GM12878 (cell line): Measurements from ENCODE around the gene SYNGR2. TPM values are rescaled to one million over a fixed set of nuclear protein-coding genes. Genes with fewer than 3 reads are reported as not detected.

Experiments used
- EED ChIP-seq: sonication (generic); IDR thresholded peaks from 2 replicates; pipeline ENCODE4 v1.6.1; 2016; ENCODE audit warnings: antibody characterized with exemption, low read depth
- MEF2B ChIP-seq: fragments of 450-650 bp; IDR thresholded peaks from 2 replicates; pipeline ENCODE4 v1.6.1; 2018; ENCODE audit warnings: mild to moderate bottlenecking, moderate library complexity; ENCODE audit not compliant: partially characterized antibody, poor library complexity, severe bottlenecking
- MXI1 ChIP-seq: fragments of 150-350 bp; IDR thresholded peaks from 2 replicates; pipeline ENCODE4 v1.6.1; 2011; ENCODE audit warnings: low read depth, mild to moderate bottlenecking, inconsistent platforms, low read length, improper control_type of control experiment
- MYC ChIP-seq: IDR thresholded peaks from 2 replicates; pipeline ENCODE4 v1.6.1; 2011; ENCODE audit warnings: mild to moderate bottlenecking, low read length, moderate library complexity, inconsistent platforms; ENCODE audit not compliant: insufficient read depth, insufficient replicate concordance, insufficient read length, severe bottlenecking
- PAX5 ChIP-seq: IDR thresholded peaks from 2 replicates; pipeline ENCODE4 v1.6.1; 2011; ENCODE audit warnings: low read depth, low read length, borderline replicate concordance
- RCOR1 ChIP-seq: conservative IDR thresholded peaks from 2 replicates; pipeline ENCODE4 v1.6.1; 2012; ENCODE audit warnings: low read depth, low read length, improper control_type of control experiment
- polyA plus RNA-seq, 11 experiments: library from polyadenylated mRNA; depleted of rRNA in 4 of 11; unstranded in 6 of 11; stranded (reverse) in 5 of 11; fragments of >200 nt; fragmentation: Nextera tagmentation in 4 of 11; fragmentation: Illumina TruSeq in 1 of 11; extraction: Ambion mirVana in 4 of 11; extraction: Trizol in 1 of 11; gene quantifications; 1 replicate in 1 of 11; 2 replicates in 10 of 11; pipeline versions ENCODE4 v1.2.1 to v1.2.3, GENCODE V29; 2011 to 2016; ENCODE audit warnings: inconsistent platforms in 2 of 11, missing spikeins in 2 of 11, low read depth in 1 of 11
- total RNA-seq, 4 experiments: library from RNA; depleted of rRNA in 3 of 4; stranded (reverse); fragments of >200 nt in 3 of 4; fragmentation: Illumina TruSeq in 1 of 4; extraction: Trizol in 1 of 4; gene quantifications; 2 replicates each; pipeline versions ENCODE4 v1.2.1 to v1.2.3, GENCODE V29; 2013 to 2021
- TF ChIP-seq, protein P1 (sequence below): fragments of 450-650 bp; IDR thresholded peaks from 2 replicates; pipeline ENCODE4 v1.6.1; 2017; ENCODE audit warnings: mild to moderate bottlenecking, moderate library complexity

The SYNGR2 gene
- total and polyA plus RNA-seq, 10 of the 15 experiments (the other 5 are each of a cell fraction or from before 2014, with no cell fraction given) = 4.4 to 529 (median 261) TPM

DNA sequence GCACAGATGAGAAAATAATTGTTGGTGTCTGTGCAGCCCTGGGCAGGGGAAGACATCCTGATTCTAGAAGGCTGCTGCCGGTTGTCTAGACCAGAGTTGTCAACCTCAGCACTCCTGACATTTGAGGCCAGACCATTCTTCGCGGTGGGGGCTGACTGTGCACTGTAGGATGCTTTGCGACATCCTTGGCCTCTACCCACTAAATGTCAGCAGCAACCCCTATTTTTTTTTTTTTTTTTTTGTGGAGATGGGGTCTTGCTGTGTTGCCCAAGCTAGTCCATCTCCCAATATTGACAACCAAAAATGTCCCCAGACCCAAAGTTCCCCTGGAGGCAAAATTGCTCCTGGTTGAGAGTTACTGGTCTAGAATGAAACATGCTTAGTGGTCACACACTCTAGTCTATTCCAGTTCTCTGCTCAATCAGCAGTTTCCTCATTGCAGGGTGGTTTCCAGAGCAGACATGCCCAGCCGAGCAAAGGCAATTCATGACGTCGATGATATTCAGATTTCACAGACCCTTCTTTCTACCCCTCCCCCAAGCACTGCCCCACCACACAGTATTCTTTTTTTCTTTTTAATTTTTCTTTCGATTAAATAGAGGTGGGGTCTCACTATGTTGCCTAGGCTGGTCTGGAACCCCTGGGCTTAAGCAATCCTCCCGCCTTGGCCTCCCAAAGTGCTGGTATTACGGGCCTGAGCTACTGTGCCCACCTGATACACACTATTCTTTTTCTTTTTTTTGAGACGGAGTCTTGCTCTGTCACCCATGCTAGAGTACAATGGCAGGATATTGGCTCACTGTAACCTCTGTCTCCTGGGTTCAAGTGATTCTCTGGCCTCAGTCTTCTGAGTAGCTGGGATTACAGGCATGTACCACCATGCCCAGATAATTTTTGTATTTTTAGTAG, 13.2 kb upstream of the SYNGR2 start (continued):
- TF ChIP-seq MEF2B (peak; percentile 49), MYC (no peak), EED (peak; percentile 53), RCOR1 (peak; percentile 91; the same call in 1 of the 2 replicates), PAX5 (peak; percentile 87), MXI1 (0 out of 2 replicates have a peak, but pooled peaks have one; percentile 34)
- TF ChIP-seq, protein P1, sequence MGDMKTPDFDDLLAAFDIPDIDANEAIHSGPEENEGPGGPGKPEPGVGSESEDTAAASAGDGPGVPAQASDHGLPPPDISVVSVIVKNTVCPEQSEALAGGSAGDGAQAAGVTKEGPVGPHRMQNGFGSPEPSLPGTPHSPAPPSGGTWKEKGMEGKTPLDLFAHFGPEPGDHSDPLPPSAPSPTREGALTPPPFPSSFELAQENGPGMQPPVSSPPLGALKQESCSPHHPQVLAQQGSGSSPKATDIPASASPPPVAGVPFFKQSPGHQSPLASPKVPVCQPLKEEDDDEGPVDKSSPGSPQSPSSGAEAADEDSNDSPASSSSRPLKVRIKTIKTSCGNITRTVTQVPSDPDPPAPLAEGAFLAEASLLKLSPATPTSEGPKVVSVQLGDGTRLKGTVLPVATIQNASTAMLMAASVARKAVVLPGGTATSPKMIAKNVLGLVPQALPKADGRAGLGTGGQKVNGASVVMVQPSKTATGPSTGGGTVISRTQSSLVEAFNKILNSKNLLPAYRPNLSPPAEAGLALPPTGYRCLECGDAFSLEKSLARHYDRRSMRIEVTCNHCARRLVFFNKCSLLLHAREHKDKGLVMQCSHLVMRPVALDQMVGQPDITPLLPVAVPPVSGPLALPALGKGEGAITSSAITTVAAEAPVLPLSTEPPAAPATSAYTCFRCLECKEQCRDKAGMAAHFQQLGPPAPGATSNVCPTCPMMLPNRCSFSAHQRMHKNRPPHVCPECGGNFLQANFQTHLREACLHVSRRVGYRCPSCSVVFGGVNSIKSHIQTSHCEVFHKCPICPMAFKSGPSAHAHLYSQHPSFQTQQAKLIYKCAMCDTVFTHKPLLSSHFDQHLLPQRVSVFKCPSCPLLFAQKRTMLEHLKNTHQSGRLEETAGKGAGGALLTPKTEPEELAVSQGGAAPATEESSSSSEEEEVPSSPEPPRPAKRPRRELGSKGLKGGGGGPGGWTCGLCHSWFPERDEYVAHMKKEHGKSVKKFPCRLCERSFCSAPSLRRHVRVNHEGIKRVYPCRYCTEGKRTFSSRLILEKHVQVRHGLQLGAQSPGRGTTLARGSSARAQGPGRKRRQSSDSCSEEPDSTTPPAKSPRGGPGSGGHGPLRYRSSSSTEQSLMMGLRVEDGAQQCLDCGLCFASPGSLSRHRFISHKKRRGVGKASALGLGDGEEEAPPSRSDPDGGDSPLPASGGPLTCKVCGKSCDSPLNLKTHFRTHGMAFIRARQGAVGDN = peak; percentile 86
